Measurements from ENCODE around the gene FAM210A. TPM values are rescaled to one million over a fixed set of nuclear protein-coding genes. Genes with fewer than 3 reads are reported as not detected.

The FAM210A gene, protein sequence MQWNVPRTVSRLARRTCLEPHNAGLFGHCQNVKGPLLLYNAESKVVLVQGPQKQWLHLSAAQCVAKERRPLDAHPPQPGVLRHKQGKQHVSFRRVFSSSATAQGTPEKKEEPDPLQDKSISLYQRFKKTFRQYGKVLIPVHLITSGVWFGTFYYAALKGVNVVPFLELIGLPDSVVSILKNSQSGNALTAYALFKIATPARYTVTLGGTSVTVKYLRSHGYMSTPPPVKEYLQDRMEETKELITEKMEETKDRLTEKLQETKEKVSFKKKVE
- total RNA-seq (2021): 27.3 and 29.3 TPM in 2 replicates
- percentile 91 among the genes with signal in this experiment for Bru-seq, nascent RNA
- percentile 87 among the genes with signal in this experiment for BruChase-seq, experiment 1, labeled RNA remaining after a 2-hour chase
- percentile 88 among the genes with signal in this experiment for BruChase-seq, experiment 2, labeled RNA remaining after a 6-hour chase
- long read RNA-seq, full-length matches to known transcripts: 37 of 48 reads
- long read RNA-seq, partial matches to known transcripts: 0 of 48 reads
- long read RNA-seq, other reads (novel, unspliced or antisense): 11 of 48 reads

DNA sequence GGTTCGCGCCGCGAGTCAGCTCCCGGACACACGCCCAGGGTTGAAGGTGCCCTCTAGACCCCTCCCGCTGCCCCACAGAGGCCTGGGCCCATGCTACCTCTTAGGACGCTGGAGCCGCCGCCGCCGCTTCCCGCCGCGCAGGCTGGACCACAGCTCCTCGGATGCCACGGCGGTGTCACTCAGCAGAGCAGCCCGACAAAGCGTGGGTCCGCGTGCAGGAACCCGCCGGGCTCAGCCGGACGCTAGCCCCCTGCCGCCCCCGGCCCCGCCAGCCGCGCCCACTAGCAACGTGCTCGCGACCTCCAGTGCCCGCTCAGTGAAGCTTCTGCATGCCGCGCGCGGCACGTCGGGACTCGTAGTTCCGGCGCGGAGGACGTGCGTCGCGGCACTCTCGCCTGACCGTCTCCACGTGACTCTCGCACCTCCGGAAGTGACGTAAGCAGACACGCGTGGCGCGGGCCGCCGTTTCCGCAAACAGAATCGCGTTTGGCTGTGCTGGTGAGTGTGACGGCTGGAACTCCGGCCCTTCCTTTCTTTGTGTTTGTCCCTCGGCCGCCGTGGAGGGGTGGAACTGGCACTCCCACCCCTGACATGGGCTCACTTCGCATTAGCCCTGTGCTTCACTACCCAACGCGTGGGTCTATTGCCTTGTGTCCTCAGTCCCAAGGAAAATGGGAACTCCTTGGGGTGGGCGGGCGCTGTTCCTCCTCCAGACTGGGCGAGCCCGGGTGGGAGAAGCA, at the start of gene FAM210A, which contains the start of gene RNMT:
Gene FAM210A, minus strand, starts transcription at position 327 of the 740 bp plus-strand sequence. CDS start 44,481 bp downstream, outside the sequence.
Gene RNMT, plus strand, starts transcription at position 442 of the 740 bp plus-strand sequence. CDS start 4,845 bp downstream, outside the sequence.
- H4K20me1 ChIP-seq (ENCODE audit: insufficient read depth): peaks cover 13% of the 10 kb centered on the region
- intact Hi-C loops (cut with micrococcal nuclease; ENCODE audit: unreplicated experiment): loop anchor here (1.0 to 5.0 kb wide), 3 partner anchors 16 to 74 kb away; no protein-coding TSS in a partner anchor
- H3K9me3 ChIP-seq (ENCODE audit: insufficient read depth, low read depth): no peaks in the 10 kb centered on the region
- 0 out of 2 replicates have a peak, but pooled peaks cover 13% of the 10 kb centered on the region for H3K36me3 ChIP-seq (ENCODE audit: low read depth)
- ChIA-PET CTCF (interaction anchor here (0.6 to 1.6 kb wide), 3 partner anchors 71 to 745 kb away, joined by 3 to 8 read pairs (median 6); no protein-coding TSS in a partner anchor), POLR2A (ENCODE audit: unreplicated experiment) (interaction anchor here (0.6 to 0.7 kb wide), 5 partner anchors 86 to 822 kb away, joined by 3 to 13 read pairs (median 5); no protein-coding TSS in a partner anchor)
- H3K9me2 ChIP-seq (ENCODE audit: insufficient read depth): no peaks in the 10 kb centered on the region
- H2AFZ ChIP-seq: peak within 1 kb of the TSS; percentile 92
- peak within 1 kb of the TSS; percentile 82 for H3K27ac ChIP-seq
- no peaks in the 10 kb centered on the region for H3K27me3 ChIP-seq (ENCODE audit: insufficient read depth, low read depth)
- peaks cover 97% of the 10 kb centered on the region for H3K79me2 ChIP-seq (ENCODE audit: low read depth)
- no TSS peak for BruUV-seq (replicated peaks)
- no peaks in the 10 kb centered on the region for H3F3A ChIP-seq (ENCODE audit: insufficient read depth, low read depth)
- no peak for TF ChIP-seq EZH2 (IDR thresholded peaks at IDR 0.05; ENCODE audit: low read depth)
- TF ChIP-seq, protein P1, sequence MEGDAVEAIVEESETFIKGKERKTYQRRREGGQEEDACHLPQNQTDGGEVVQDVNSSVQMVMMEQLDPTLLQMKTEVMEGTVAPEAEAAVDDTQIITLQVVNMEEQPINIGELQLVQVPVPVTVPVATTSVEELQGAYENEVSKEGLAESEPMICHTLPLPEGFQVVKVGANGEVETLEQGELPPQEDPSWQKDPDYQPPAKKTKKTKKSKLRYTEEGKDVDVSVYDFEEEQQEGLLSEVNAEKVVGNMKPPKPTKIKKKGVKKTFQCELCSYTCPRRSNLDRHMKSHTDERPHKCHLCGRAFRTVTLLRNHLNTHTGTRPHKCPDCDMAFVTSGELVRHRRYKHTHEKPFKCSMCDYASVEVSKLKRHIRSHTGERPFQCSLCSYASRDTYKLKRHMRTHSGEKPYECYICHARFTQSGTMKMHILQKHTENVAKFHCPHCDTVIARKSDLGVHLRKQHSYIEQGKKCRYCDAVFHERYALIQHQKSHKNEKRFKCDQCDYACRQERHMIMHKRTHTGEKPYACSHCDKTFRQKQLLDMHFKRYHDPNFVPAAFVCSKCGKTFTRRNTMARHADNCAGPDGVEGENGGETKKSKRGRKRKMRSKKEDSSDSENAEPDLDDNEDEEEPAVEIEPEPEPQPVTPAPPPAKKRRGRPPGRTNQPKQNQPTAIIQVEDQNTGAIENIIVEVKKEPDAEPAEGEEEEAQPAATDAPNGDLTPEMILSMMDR (conservative IDR thresholded peaks at IDR 0.05): no peak
- peaks cover 19% of the 10 kb centered on the region for H3K4me1 ChIP-seq (replicated peaks; ENCODE audit: insufficient read depth)
- H3K4me3 ChIP-seq: peak within 1 kb of the TSS; percentile 97
- peak within 1 kb of the TSS; percentile 85 for H3K4me2 ChIP-seq
- DNase-seq: peak; percentile 87 to 94

DNA sequence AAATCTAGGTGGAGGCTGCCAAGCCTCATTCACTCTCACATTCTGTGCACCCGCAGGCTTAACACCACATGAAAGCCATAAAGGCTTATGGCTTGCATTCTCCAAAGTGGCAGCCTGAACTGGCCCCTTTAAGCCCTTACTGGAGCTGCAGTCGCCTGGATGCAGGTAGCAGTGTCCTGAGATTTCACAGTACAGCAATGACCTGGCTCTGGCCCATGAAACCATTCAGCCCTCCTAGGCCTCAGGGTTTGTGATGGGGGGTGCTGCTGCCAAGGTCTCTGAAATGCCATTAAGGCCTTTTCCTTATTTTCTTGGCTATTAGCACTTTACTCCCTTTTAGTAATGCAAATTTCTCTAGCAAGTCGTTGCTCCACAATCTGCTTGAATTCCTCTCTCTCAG, 48.7 kb upstream of the FAM210A start:
- no peak for TF ChIP-seq EZH2 (IDR thresholded peaks at IDR 0.05; ENCODE audit: low read depth)
- TF ChIP-seq, protein P1 (conservative IDR thresholded peaks at IDR 0.05): no peak
- H3K4me2 ChIP-seq: no peak overlapping the region
- H4K20me1 ChIP-seq (ENCODE audit: insufficient read depth): no peaks in the 10 kb centered on the region
- intact Hi-C loops (cut with micrococcal nuclease; ENCODE audit: unreplicated experiment): no loop called here
- H3K9me2 ChIP-seq (ENCODE audit: insufficient read depth): no peaks in the 10 kb centered on the region
- no peaks in the 10 kb centered on the region; the same call in 1 of the 2 replicates for H3K27me3 ChIP-seq (ENCODE audit: insufficient read depth, low read depth)
- no peaks in the 10 kb centered on the region for H3K4me1 ChIP-seq (replicated peaks; ENCODE audit: insufficient read depth)
- H2AFZ ChIP-seq: no peak overlapping the region
- CTCF ChIA-PET: no interaction called here
- 0 out of 2 replicates have a peak, but pooled peaks cover 4% of the 10 kb centered on the region for H3K9me3 ChIP-seq (ENCODE audit: insufficient read depth, low read depth)
- POLR2A ChIA-PET (ENCODE audit: unreplicated experiment): no interaction called here
- no peaks in the 10 kb centered on the region for H3F3A ChIP-seq (ENCODE audit: insufficient read depth, low read depth)
- no TSS peak for BruUV-seq (replicated peaks)
- DNase-seq: no peak
- no peak overlapping the region for H3K27ac ChIP-seq
- H3K79me2 ChIP-seq (ENCODE audit: low read depth): no peaks in the 10 kb centered on the region
- no peaks in the 10 kb centered on the region for H3K36me3 ChIP-seq (ENCODE audit: low read depth)
- no peak overlapping the region for H3K4me3 ChIP-seq
